ENCODE measurements around the gene TMEM158.

Gene TMEM158

DNA sequence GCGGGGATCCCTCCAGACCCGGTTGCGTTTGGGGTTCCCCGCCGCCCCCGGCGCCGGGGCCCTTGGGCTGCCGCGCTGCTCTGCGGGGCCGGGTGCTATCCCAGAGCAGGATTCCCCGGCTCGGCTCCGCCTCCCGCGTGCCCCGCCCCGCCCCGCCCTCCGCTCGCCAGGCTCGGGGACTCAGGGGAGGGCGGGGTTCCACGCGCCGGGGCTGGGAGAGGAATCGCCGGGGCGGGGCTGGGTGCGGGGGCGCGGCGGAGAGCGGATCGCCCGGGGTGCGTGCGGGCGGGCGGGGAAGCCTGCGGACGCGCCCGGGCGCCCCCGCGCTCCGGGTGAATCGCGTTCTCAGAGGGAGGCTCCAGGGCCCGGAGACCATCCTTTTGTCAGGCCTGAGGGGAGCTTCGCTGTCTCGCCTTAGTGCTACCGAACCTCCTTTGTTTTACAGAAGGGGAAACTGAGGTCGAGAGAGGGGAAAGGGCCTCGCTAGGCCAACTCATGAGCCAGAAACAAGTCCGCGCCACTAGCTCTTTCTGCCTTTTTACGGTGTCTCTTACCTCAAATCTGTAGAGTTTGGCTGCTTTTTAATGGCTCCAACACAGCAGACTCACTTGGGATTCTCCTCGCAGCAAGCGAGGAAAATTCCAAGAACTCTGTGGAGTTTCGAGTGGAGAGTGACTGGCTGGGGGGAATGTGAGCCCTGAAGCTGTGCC lies at the start of gene TMEM158:
TSS of gene TMEM158 (minus strand) at position 82 of the 710 bp plus-strand sequence. CDS start 260 bp downstream, outside the sequence.
- DNase-seq = no peak

DNA sequence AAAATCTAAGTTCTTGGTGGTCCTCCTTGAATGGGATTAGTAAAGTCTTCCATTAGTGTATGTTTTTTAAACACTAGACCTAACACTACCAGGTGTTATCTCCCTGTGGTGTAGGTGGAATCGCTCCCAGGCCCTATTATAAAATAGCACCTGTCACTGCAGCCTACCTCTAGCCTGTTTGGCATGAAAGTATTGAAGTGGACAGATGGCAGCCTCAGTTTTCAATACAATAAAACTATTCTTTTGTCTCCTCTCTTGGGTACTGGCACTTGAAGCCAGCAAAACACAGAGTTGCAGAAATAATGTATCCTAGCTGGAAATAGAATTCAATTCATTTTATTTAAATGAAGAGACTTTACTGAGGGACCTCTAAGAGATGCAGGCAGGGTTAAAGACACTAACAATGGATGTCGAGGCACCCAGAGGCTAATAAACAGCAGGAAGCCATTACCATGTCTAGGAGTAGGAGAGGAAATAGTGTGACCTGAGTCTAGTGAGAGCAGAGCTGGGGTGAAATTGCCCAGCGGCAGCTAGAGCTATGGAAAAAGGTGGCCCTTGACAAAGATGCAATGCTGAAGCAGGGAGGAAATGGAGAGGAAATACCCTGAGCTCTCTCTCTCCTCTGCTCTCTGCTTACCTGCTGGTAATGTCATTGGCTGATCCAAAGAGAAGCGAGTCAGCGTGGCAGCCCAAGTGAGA lies 49.1 kb upstream of the TMEM158 start:
- DNase-seq = no peak

DNA sequence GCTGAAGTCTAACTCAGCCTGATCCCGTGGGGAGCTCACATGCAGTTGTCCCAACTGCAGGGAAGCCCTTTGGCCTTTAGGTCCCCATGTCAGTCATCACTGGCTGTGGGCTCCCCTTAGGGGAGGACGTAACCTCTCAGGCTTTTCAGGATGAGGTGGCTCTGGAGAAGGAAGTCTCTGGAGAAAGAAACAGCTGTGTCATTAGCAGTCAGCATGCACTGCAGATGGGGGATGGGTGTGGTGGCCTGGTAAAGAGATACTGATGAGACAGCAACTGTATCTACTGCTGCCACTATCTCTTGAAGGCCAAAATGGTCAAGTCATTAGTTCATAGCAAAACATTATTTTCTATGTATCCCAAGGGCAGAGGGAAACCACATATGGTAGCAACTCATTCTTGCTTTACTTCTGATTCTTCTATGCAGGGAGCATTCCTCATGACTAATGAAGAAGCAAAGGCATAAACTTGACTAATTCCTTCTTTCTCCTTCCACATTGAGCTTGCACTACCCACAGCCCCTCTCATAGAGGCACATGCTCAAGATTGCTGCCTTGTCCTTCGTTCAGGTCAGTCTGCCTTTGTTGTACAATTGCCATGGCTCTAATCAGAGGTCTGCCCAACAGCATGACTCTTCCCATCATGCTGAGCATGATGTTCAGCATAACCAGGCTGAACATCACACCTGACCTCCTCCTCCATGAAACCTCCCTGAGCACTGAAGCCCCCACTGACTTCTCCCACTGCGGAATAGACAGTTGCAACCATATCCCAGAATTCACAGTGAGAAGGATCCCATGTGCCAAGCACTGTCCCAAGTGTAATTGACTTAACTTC lies 47.8 kb upstream of the TMEM158 start:
- DNase-seq = no peak

DNA sequence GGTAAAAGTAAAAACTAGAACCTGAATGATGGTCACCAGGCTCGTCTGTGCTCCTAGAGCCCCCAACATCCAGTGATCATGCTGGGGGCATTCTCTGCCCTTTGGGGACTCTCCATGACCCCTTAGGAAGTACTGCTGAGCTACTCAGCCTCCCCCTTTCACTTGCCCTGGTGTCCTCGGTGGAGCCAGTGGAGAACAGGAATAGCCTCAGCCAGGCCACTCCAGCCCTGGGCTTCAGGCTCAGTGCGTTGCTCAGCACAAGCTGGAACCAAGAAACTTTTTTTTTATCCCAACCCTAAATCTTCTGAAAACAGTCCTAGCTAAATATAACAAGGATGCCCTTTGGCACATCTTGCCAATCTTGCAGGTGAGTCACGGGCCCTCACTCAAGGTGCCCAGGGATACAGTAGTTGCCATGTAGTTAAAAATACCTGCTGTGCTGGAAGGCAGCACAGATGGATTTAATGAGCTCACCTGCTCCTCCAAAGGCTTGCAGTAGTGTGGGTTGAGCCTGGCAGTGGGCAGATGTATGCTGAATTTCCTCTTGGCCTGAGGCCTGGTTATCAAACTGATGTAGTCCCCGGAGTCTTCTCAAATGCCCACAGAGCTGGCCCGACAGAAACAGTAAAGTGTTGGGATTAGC lies 46.9 kb upstream of the TMEM158 start:
- no peak for DNase-seq

DNA sequence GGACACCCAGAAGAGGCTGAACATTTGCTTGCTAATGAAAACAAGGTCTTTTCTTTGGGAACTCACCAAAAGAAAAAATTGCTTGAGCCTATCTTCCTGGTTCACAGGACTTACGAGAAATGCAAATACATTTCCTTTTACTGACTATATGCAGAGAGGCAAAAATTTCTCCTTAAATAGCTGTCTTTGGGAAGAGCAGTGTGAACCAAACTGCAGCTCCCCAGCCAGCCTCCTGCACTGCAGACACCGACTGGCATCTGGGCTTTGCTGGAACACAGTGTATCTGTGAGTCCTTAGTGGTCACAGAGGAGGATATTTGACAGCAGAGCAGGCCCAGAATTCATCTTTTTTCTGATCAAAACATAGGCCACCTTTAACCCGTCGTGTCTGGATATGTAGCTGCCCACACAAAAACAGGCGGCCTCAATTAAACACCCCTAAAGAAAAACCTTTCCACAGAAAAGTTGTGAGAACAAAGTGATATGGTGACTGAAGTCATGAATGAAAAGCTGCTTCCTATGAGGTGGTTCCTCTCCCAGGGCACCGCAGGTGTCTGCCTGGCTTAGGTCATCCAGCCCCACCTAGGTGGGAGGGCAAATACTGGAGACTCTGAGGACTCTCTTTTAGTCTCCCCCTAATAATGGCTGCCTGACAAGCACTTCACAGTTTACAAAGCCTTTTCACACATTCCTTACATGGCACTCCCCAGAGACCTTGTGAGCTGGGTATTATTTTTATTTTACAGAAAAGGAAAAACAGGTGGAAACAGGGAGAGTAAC lies 46.1 kb upstream of the TMEM158 start:
- no peak for DNase-seq

DNA sequence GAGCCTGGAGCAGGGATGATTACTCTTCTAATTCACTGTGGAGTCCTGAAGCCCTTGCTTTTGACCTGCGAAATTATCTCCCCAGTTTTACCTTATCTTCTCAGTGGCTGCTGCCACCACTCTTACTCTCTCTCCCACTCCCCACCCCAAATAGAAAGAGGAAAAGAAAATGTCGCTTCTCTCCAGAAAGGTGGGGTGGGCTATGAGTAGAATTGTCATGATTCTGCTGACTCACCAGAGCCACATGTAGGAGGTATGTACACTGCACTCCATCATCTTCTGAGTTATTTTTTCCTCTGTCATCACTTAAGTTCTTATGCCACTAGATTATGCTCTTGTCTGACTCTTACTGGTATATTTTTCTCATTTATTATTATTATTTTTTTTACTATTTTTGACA lies 43.9 kb upstream of the TMEM158 start:
- DNase-seq = no peak

DNA sequence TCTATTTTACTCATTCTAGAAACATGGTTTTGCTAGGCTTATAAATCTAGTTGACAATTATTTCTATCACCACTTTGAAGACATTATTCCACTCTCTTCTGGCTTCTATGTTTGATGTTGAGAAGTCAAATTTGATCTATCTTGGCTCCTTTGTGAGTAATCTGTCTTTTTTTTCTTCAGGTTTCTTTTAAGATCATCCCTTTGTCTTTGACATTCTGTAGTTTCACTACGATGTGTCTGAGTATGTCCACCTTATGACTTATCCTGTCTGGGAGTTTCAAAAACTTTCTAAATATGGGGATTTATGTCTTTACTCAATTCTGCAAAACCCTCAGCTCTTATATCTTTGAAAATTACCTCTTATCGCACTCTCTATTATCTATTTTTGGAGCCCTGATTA lies 41.0 kb upstream of the TMEM158 start:
- no peak for DNase-seq

DNA sequence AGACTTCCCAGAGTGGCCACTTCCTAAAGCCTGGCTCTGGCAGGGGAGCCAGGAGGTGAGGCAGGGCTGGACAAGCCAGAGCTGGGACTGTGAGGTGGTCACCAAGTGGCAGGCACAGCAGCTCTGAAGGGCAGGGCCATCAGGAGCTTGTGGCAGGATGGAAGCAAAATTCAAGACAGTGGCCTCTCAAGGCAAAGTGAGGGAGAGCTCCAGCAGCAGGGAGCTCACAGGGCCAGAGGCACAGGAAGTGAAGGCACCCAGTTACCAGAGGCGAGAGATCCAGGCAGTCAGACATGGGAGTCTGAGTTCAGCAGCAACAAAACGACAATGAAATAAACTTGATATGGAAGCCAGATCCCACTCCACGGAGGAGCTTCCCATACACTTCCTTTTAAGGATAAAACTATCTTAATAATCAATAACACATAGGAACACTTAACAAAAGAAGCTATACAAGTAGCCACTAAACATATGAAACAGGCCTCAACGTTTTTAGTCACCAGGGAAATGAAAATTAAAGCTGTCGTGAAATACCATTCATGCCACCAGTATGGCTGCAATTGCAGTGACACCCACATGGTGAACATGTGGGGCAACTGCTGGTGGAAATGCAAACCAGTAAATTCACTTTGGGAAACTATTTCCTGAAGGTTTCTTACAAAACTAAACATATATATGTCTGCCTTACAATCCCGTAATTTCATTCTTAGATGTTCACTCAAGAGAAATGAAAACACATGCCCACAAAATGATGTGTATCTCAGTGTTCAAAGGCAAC lies 35.4 kb upstream of the TMEM158 start:
- DNase-seq = no peak

DNA sequence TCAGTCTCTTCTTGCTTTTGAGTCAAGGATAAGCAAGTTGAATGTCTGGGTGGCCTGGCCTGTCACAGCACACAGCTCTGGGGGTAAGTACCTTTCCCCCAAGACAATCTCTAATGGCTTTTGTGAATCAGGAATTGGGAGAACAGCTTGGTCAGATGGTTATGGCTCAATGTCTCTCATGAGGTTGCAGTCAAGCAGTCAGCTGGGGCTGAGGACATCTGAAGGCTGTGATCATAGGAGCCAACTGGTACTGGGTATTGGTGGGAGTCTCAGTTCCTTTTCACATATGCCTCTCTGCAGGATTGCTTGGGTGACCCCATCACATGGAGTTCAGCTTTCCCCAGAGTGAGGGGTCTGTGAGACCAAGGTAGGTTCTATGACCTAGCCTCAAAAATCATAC lies 33.0 kb upstream of the TMEM158 start:
- no peak for DNase-seq

DNA sequence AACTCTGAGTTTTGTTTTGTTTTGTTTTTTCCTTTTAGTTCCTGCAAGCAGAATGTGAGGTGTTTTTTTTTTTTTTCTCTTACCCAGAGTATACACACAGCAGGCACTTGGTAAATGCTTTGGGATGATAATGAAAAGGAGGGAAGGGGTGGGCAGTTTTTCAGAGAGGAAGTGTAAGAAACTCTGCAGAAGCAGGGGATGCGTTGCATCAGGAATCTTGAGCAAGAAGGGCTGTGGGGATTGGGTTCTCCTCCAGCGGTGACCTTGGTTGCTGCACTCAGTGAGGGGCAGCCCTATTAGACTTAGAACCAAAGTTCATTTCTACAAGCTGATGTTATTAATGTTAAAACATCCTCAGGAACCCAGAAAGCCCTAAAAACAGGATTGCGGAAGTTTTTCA lies 32.2 kb upstream of the TMEM158 start:
- DNase-seq = no peak

DNA sequence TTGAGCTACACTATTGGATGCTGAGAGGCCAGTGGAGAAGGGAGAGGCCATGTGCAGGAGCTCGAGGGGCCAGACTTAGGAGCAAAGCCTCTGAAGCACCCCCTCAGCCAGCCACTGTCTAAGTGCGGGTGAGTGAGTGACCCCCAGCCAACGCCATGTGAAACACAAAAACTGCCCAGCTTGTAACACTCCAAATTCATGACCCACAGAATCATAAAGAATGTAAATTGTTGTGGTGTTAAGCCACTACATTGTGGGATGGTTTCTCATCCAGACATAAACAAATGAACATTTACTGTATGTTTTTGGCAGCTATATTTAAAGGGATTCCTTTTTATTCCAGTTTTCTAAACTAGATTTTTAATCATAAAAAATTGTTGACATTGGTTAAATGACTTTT lies 27.2 kb upstream of the TMEM158 start:
- no peak for DNase-seq

DNA sequence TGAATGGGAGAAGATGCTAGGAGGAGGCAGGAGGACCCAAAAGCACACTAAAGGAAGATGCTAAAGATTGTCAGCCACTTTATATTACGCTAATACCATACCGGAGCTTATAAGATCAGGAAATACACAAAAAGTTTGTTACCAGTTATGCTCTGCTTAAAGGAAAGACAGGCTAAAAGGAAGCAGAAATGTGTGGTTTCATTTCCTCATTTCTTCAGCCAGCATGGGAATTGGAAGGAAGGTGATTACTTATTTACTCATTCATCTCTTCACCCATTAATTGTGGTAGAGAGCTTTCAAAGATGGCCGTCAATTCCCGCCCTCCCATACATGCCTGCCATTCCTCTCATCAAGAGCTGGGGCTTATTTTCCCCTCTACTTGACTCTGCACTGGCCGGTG lies 26.7 kb upstream of the TMEM158 start:
- no peak for DNase-seq

DNA sequence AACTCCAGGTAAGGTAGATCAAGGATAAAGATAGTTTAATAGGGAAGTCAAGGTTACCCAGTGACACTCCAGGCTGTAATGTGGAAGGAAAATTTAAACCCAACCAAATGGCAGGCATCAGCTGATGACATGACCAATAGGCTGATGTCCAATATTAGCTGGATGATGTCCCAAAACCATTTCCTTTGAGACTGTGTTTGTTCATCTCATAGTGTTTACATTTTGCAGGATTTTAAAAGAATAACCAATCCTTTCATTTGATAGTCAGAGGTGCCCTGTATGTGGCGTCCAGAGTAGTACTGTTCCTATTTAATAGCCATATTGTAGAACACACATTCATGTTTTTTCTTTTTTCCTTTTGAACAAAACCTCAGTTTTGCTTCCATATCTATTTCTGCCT lies 23.3 kb upstream of the TMEM158 start:
- no peak for DNase-seq

DNA sequence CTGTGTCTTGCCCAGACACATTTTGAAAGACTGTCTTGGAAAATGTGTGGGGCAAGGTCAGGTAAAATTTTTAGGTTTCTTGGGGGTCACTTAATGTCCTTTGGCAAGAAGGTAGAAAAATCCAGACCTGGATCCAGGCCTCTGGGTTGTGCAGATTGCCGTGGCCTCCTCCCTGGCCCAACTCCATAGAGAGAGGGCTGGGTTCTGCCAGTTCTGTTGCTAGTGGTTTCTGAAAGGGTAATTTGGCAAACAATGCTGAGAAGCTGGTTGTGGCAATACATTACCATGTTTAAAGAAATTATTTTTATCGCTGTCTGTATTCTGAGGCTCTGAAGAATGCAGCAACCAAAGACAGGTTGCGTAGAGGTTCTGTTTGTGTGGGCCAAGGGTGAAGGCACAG lies 20.2 kb upstream of the TMEM158 start:
- DNase-seq = no peak

DNA sequence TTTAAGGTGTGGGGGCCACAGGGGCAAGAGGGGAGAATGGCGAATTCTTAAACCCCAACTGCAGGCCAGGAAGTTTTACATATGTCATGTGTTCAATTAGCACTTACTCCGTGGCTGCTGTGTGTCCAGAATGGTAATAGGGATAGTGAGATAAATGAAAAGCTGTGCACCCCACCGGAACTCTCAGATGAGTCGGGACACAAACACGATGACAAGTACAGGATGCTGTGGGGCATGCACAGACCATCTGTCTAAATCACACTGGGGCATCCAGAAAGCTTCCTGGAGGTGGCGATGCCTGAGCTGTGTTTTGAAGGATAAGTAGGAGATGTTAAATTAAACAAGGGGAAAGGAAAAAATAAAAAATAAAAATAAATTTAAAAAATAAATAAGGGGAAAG lies 18.3 kb upstream of the TMEM158 start:
- DNase-seq = no peak

DNA sequence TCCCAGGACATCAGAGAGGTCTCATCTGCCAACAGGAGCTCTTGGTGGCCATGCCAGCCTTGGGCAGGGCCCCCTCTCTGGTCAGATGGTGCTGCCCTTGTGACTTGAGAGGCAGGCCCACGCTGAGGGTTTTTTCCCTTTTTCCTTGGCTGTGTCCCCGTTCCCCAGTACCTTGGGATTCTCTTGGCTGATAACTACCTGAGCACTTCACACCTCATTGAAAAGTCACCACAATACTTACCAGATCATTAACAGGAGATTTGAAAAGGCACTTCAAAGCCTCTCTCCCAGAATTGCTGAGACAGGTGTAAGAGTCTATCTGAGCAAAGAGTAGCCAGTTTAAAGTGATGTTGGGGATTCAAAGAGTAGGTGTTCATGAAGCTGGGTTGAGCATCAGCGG lies 15.1 kb upstream of the TMEM158 start:
- no peak for DNase-seq

DNA sequence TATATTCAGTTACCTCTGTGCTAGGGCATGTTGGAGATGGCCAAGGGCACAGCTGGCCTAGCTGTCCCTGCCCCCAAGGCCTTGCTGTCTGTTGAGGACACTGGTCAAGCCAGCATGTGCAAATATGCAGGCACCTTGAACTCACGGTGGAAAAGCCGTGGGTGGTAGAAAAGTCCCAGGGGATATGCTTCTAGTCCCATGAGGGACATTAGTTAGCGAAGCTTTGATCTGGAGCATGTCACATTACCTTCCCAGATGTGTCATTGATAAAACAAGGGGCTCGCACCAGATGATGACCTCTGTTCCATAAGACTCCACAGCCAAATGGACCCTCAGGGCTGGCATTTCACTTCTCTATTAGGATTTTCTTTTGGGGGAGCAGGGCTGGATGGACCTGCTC lies 14.2 kb upstream of the TMEM158 start:
- DNase-seq = no peak

DNA sequence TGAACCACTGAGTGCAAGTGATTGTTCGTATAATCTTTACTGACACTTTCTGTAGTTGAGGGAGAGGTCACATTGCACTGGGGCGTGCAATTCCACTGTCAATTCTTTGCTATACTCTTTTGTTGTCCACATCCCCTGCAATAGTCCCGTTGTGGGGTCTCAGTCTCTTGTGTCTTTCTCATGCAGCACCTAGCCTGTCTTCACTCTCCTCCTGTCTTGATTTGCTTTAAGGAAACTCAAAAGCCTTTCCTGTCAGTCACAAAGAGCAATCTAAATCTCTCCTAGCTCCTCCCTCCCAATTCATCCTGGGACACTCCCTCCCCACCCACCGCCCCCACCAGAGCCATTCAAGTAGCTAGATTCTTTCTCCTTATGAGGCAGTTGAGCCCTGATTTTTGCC lies 13.2 kb upstream of the TMEM158 start:
- no peak for DNase-seq

DNA sequence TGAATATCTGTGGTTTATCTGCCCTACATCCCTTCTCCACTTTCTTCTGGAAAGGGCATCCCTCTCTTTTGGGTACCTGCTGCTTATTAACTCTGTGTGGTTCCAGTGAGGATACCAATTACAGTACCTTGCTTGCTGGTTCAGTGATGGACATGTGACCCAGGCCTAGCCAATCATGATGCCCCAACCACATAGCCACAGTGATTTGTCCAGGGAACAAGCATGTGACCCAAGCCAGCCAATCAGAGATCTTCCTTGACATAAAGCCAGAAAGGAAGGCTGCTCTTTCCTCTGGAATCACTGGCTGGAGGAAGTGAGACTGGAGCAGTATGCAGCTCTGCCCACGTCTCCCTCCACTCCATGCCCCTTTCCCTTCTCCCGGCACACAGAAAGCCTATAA lies 10.9 kb upstream of the TMEM158 start:
- no peak for DNase-seq

DNA sequence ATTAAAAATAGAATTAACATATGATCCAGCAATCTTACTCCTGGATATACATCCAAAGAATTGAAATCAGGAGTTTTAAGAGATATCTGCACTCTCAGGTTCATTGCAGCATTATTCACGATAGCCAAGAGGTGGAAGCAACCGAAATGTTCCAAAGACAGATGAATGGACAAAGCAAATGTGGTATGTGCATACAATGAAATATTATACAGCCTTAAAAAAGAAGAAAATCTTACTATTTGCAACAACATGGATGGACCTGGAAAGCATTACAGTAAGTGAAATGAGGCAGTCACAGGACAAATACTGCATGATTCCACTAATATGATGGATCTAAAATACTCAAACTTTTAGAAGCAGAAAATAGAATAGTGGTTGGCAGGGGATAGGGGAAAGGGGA lies 9.3 kb upstream of the TMEM158 start:
- no peak for DNase-seq

DNA sequence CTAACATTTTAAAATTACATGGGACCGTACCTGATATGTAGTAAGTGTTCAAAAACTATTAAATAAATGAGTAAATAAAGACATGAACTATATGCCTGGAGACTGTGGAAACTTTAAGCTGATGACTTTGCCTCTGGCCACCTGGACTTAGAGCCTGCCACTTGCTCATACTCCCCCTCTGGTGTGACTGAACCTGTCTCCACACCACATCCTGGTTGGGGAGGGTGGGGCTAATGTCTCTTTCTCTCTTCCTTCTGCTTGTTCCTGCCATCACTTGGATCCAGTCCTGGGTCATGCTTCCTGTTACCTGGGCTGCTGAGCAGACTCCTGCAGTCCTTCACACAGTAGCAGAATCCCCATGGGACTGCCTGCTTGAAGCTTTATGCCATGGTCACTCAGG lies 8.2 kb upstream of the TMEM158 start:
- no peak for DNase-seq

DNA sequence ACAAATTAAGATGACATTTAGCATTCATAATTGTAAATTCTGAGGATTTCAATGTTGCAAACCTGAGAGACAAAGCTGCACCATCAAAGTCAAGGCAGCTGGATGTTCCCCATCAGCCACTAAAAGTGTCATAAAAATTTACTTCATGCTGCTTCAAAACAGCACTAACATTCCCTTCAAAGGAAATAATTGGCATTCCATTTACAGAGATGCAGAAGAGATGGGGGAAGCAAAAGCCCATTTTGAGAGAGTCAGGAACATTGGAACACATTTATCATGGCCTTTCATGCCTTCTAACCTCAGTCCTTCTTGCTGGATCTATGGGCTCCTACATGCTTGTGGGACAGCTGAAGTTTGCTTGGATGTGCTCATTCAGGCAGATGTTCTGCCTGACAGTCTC lies 6.4 kb upstream of the TMEM158 start:
- no peak for DNase-seq

All from cortex of kidney (tissue), 1 donor.